Sigmoid colon (tissue), 4 donors: ENCODE data around the gene KYNU.

ENCODE experiments used
- CTCF ChIP-seq, 4 experiments: fragments of 450-650 bp in 3 of 4; fragments of 200-600 bp in 1 of 4; IDR thresholded peaks; one replicate each; pipeline ENCODE4 v1.5.1; 2016 to 2019; ENCODE audit warnings: antibody characterized with exemption in 4 of 4, mild to moderate bottlenecking in 3 of 4, moderate library complexity in 2 of 4
- EP300 ChIP-seq, 4 donors: sonication (generic); formaldehyde crosslinking; IDR thresholded peaks; one replicate each; pipeline ENCODE4 v1.6.1; 2017; ENCODE audit warnings: antibody characterized with exemption in 4 of 4
- POLR2A ChIP-seq, 2 donors: fragments of 450-650 bp; IDR thresholded peaks; one replicate each; pipeline ENCODE4 v1.6.1; 2016; ENCODE audit warnings: antibody characterized with exemption in 2 of 2, mild to moderate bottlenecking in 2 of 2, moderate library complexity in 2 of 2
- POLR2AphosphoS5 ChIP-seq, 4 donors: sonication (generic); formaldehyde crosslinking; IDR thresholded peaks; one replicate each; pipeline ENCODE4 v1.6.1; 2017; ENCODE audit warnings: antibody characterized with exemption in 4 of 4

DNA sequence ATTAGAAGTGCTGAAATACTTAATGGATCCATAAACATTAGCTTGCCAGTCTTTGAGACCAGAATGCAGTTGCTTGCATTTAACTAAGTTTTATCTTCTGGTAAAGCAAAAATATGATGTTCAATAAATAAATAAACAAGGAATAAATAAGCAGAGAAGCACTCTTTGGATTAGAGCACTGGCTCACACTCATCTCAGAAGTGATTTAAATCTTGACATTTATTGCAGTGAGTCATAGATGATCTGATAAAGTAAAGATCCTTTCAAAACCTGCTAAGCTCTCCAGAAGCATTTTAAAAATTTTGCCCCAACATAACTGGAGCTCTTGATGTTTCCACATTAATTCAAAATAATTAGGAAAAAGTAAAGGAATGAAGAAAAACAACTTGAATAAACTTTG is 66.8 kb downstream of the KYNU start:
- no peak for TF ChIP-seq POLR2AphosphoS5 (IDR thresholded peaks at IDR 0.05)
- no peak for TF ChIP-seq CTCF (IDR thresholded peaks at IDR 0.05)
- TF ChIP-seq EP300 (IDR thresholded peaks at IDR 0.05) = no peak
- TF ChIP-seq POLR2A (IDR thresholded peaks at IDR 0.05) = no peak
